DND-41 (cell line): ENCODE data around the gene SLC25A41.

Experiments used
- CTCF ChIP-seq: IDR thresholded peaks from 2 replicates; pipeline ENCODE4 v1.5.1; 2012; ENCODE audit warnings: borderline replicate concordance, low read length, moderate library complexity, mild to moderate bottlenecking; ENCODE audit not compliant: poor library complexity, severe bottlenecking; ENCODE audit errors: extremely low read depth
- EZH2 ChIP-seq: IDR thresholded peaks from 3 replicates; pipeline ENCODE4 v1.6.1; 2012; ENCODE audit warnings: borderline replicate concordance, low read depth, mild to moderate bottlenecking, moderate library complexity, low read length, inconsistent platforms; ENCODE audit not compliant: severe bottlenecking

GRCh38 chr19:6412447-6413091, 21.0 kb downstream of the SLC25A41 start:
- TF ChIP-seq CTCF: peak; percentile 75
- no peak for TF ChIP-seq EZH2
